ENCODE results near the gene CACNB1. TPM values are rescaled to one million over a fixed set of nuclear protein-coding genes. Genes with fewer than 3 reads are reported as not detected.
A peak's percentile ranks its signal among the peaks of the same experiment; 100 is the strongest.

The CACNB1 gene
- total and polyA plus RNA-seq, 2 of the 13 experiments (the other 11 are each of a cell fraction or from before 2014, with no cell fraction given), result 0.75 to 1.5 TPM

GRCh38 chr17:39197380-39198185 is at the start of gene CACNB1 (continued):
- TF ChIP-seq, protein P1, sequence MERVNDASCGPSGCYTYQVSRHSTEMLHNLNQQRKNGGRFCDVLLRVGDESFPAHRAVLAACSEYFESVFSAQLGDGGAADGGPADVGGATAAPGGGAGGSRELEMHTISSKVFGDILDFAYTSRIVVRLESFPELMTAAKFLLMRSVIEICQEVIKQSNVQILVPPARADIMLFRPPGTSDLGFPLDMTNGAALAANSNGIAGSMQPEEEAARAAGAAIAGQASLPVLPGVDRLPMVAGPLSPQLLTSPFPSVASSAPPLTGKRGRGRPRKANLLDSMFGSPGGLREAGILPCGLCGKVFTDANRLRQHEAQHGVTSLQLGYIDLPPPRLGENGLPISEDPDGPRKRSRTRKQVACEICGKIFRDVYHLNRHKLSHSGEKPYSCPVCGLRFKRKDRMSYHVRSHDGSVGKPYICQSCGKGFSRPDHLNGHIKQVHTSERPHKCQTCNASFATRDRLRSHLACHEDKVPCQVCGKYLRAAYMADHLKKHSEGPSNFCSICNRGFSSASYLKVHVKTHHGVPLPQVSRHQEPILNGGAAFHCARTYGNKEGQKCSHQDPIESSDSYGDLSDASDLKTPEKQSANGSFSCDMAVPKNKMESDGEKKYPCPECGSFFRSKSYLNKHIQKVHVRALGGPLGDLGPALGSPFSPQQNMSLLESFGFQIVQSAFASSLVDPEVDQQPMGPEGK (CRISPR knock-in tag; IDR thresholded peaks at IDR 0.05), result peak; percentile 83
- TF ChIP-seq BRF2 (CRISPR knock-in tag; IDR thresholded peaks at IDR 0.05), result no peak
- no peak for TF ChIP-seq RFXAP (CRISPR knock-in tag; IDR thresholded peaks at IDR 0.05; ENCODE audit: borderline replicate concordance)
- TF ChIP-seq TEAD2 (CRISPR knock-in tag; IDR thresholded peaks at IDR 0.05), result no peak
- no peak for TF ChIP-seq ZNF552 (CRISPR knock-in tag; IDR thresholded peaks at IDR 0.05; ENCODE audit: borderline replicate concordance)
- TF ChIP-seq ZBED4 (CRISPR knock-in tag; IDR thresholded peaks at IDR 0.05; ENCODE audit: borderline replicate concordance), result no peak
- no peak for TF ChIP-seq ZNF781 (CRISPR knock-in tag; IDR thresholded peaks at IDR 0.05; ENCODE audit: borderline replicate concordance, not compliant biosample characterization)
- TF ChIP-seq XBP1 (CRISPR knock-in tag; IDR thresholded peaks at IDR 0.05), result no peak
- TF ChIP-seq, protein P2, sequence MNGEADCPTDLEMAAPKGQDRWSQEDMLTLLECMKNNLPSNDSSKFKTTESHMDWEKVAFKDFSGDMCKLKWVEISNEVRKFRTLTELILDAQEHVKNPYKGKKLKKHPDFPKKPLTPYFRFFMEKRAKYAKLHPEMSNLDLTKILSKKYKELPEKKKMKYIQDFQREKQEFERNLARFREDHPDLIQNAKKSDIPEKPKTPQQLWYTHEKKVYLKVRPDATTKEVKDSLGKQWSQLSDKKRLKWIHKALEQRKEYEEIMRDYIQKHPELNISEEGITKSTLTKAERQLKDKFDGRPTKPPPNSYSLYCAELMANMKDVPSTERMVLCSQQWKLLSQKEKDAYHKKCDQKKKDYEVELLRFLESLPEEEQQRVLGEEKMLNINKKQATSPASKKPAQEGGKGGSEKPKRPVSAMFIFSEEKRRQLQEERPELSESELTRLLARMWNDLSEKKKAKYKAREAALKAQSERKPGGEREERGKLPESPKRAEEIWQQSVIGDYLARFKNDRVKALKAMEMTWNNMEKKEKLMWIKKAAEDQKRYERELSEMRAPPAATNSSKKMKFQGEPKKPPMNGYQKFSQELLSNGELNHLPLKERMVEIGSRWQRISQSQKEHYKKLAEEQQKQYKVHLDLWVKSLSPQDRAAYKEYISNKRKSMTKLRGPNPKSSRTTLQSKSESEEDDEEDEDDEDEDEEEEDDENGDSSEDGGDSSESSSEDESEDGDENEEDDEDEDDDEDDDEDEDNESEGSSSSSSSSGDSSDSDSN (CRISPR knock-in tag; IDR thresholded peaks at IDR 0.05), result peak; percentile 82; the same call in 1 of the 2 replicates
- no peak for TF ChIP-seq ZNF292 (CRISPR knock-in tag; IDR thresholded peaks at IDR 0.05; ENCODE audit: borderline replicate concordance, low read depth)
- peak; percentile 45; the same call in 1 of the 2 replicates for TF ChIP-seq RBFOX2 (IDR thresholded peaks at IDR 0.05; ENCODE audit: low read depth, low read length)
- no peak; the same call in 1 of the 2 replicates for TF ChIP-seq ZNF160 (CRISPR knock-in tag; IDR thresholded peaks at IDR 0.05)
- no peak for TF ChIP-seq SMARCE1 (IDR thresholded peaks at IDR 0.05; ENCODE audit: borderline replicate concordance)
- no peak for TF ChIP-seq SALL2 (CRISPR knock-in tag; IDR thresholded peaks at IDR 0.05)
- no peak for TF ChIP-seq ZBTB43 (CRISPR knock-in tag; conservative IDR thresholded peaks at IDR 0.05)
- TF ChIP-seq SMARCC2 (IDR thresholded peaks at IDR 0.05), result no peak
- TF ChIP-seq ZFP41 (CRISPR knock-in tag; IDR thresholded peaks at IDR 0.05; ENCODE audit: borderline replicate concordance), result no peak
